GM23338 (cell line): ENCODE measurements around the gene GET4. TPM values are rescaled to one million over a fixed set of nuclear protein-coding genes. Genes with fewer than 3 reads are reported as not detected.

ENCODE experiments used
- ATAC-seq: fragments of 200-7000 bp; cut with Tn5 transposase; 3 replicates; pipeline ENCODE4 v1.9.1; 2020
- DNase-seq: peaks from one replicate; pipeline ENCODE4 v3.0.0-alpha.2; 2015; ENCODE audit warnings: low spot score
- H2AFZ ChIP-seq: fragments of 200-600 bp; sonication (generic); 2 replicates; pipeline ENCODE4 v1.8.0; 2016; ENCODE audit warnings: antibody characterized with exemption, mild to moderate bottlenecking, moderate library complexity
- H3F3A ChIP-seq: fragments of 200-600 bp; sonication (generic); replicated peaks from 2 replicates; pipeline ENCODE4 v1.8.0; 2017; ENCODE audit warnings: antibody characterized with exemption, mixed run types, low read depth
- H3K27ac ChIP-seq: fragments of 200-600 bp; sonication (generic); 2 replicates; pipeline ENCODE4 v1.6.1; 2016; ENCODE audit warnings: low read depth
- H3K27me3 ChIP-seq: fragments of 200-600 bp; sonication (generic); 2 replicates; pipeline ENCODE4 v1.8.0; 2016; ENCODE audit warnings: mild to moderate bottlenecking, mixed run types, moderate library complexity; ENCODE audit not compliant: insufficient read depth
- H3K36me3 ChIP-seq: fragments of 200-600 bp; sonication (generic); 2 replicates; pipeline ENCODE4 v1.8.0; 2016; ENCODE audit warnings: mild to moderate bottlenecking; ENCODE audit not compliant: insufficient read depth
- H3K4me1 ChIP-seq: fragments of 200-600 bp; sonication (generic); 2 replicates; pipeline ENCODE4 v1.8.0; 2016; ENCODE audit warnings: mild to moderate bottlenecking, moderate library complexity; ENCODE audit not compliant: insufficient read depth
- H3K4me2 ChIP-seq: fragments of 200-600 bp; sonication (generic); 2 replicates; pipeline ENCODE4 v1.7.1; 2017; ENCODE audit warnings: mixed run types
- H3K4me3 ChIP-seq: fragments of 200-600 bp; sonication (generic); 2 replicates; pipeline ENCODE4 v1.6.1; 2016; ENCODE audit warnings: mixed run types
- H3K79me2 ChIP-seq: fragments of 200-600 bp; sonication (generic); replicated peaks from 2 replicates; pipeline ENCODE4 v1.8.0; 2017; ENCODE audit warnings: mild to moderate bottlenecking; ENCODE audit not compliant: insufficient read depth
- H3K9me2 ChIP-seq: fragments of 200-600 bp; sonication (generic); 2 replicates; pipeline ENCODE4 v1.8.0; 2017; ENCODE audit not compliant: insufficient read depth
- H4K20me1 ChIP-seq: fragments of 200-600 bp; sonication (generic); replicated peaks from 2 replicates; pipeline ENCODE4 v1.8.0; 2017; ENCODE audit warnings: mild to moderate bottlenecking; ENCODE audit not compliant: insufficient read depth
- H3K27ac Mint-ChIP-seq: 2 replicates; pipeline ENCODE4 v1.8.0; 2020; ENCODE audit warnings: inconsistent platforms, mild to moderate bottlenecking, moderate library complexity, mixed read lengths
- H3K27me3 Mint-ChIP-seq: 3 replicates; pipeline ENCODE4 v1.8.0; 2022; ENCODE audit warnings: low read depth, mild to moderate bottlenecking, moderate library complexity, mixed read lengths, inconsistent platforms; ENCODE audit not compliant: insufficient read depth, poor library complexity
- H3K36me3 Mint-ChIP-seq: 3 replicates; pipeline ENCODE4 v1.8.0; 2021; ENCODE audit warnings: low read depth, mild to moderate bottlenecking, inconsistent platforms, moderate library complexity, mixed read lengths
- H3K4me1 Mint-ChIP-seq: 3 replicates; pipeline ENCODE4 v1.8.0; 2020; ENCODE audit warnings: mild to moderate bottlenecking, inconsistent platforms, mixed read lengths
- H3K4me3 Mint-ChIP-seq: 3 replicates; pipeline ENCODE4 v1.8.0; 2021; ENCODE audit warnings: moderate library complexity, mild to moderate bottlenecking, inconsistent platforms, mixed read lengths
- H3K9me3 Mint-ChIP-seq: 3 replicates; pipeline ENCODE4 v1.8.0; 2020; ENCODE audit warnings: moderate library complexity, mild to moderate bottlenecking, inconsistent platforms, mixed read lengths
- CREB1 ChIP-seq: fragments of 250-450 bp; sonication (Bioruptor Pico); IDR thresholded peaks from 2 replicates; pipeline ENCODE4 v1.5.0; 2020; ENCODE audit warnings: low read depth, mild to moderate bottlenecking, moderate library complexity
- CTCF ChIP-seq, 2 experiments: fragments of 200-600 bp in 1 of 2; sonication (generic) in 1 of 2; conservative IDR thresholded peaks; 2 replicates each; pipeline versions ENCODE4 v1.5.1 to v1.6.1; 2016 to 2017; ENCODE audit warnings: antibody characterized with exemption in 2 of 2, low read depth in 2 of 2, mild to moderate bottlenecking in 2 of 2, moderate library complexity in 1 of 2
- ETS1 ChIP-seq: IDR thresholded peaks from 2 replicates; pipeline ENCODE4 v1.6.1; 2016; ENCODE audit warnings: antibody characterized with exemption
- EZH2 ChIP-seq: fragments of 200-600 bp; sonication (generic); IDR thresholded peaks from one replicate; pipeline ENCODE4 v1.8.0; 2017; ENCODE audit warnings: antibody characterized with exemption, mild to moderate bottlenecking, low read depth; ENCODE audit not compliant: unreplicated experiment
- EZH2phosphoT487 ChIP-seq: fragments of 200-600 bp; sonication (generic); IDR thresholded peaks from one replicate; pipeline ENCODE4 v1.8.1; 2018; ENCODE audit warnings: antibody characterized with exemption; ENCODE audit not compliant: unreplicated experiment
- JUNB ChIP-seq: IDR thresholded peaks from one replicate; pipeline ENCODE4 v1.6.1; 2016; ENCODE audit warnings: antibody characterized with exemption; ENCODE audit not compliant: unreplicated experiment
- NANOG ChIP-seq: IDR thresholded peaks from 2 replicates; pipeline ENCODE4 v1.6.1; 2016; ENCODE audit warnings: antibody characterized with exemption, borderline replicate concordance
- POLR2AphosphoS5 ChIP-seq: IDR thresholded peaks from 2 replicates; pipeline ENCODE4 v1.6.1; 2016; ENCODE audit warnings: antibody characterized with exemption, low read depth
- REST ChIP-seq: IDR thresholded peaks from one replicate; pipeline ENCODE4 v1.6.1; 2018; ENCODE audit warnings: antibody characterized with exemption; ENCODE audit not compliant: unreplicated experiment
- STAT1 ChIP-seq: IDR thresholded peaks from one replicate; pipeline ENCODE4 v1.6.1; 2016; ENCODE audit warnings: antibody characterized with exemption; ENCODE audit not compliant: unreplicated experiment
- ZNF114 ChIP-seq: fragments of 250-450 bp; sonication (Bioruptor Pico); IDR thresholded peaks from 2 replicates; pipeline ENCODE4 v1.5.0; 2020; ENCODE audit warnings: mild to moderate bottlenecking, moderate library complexity
- ZNF331 ChIP-seq: fragments of 250-450 bp; sonication (Bioruptor Pico); IDR thresholded peaks from 2 replicates; pipeline ENCODE4 v1.5.0; 2020; ENCODE audit warnings: low read depth, mild to moderate bottlenecking, moderate library complexity
- ZNF462 ChIP-seq: fragments of 250-450 bp; sonication (Bioruptor Pico); IDR thresholded peaks from 2 replicates; pipeline ENCODE4 v1.5.0; 2020; ENCODE audit warnings: mild to moderate bottlenecking, moderate library complexity
- polyA plus RNA-seq: library from polyadenylated mRNA; unstranded; fragments of >200 nt; fragmentation: Nextera tagmentation; extraction: Ambion mirVana; gene quantifications from 2 replicates; pipeline ENCODE4 v1.2.1, GENCODE V29; 2016
- total RNA-seq: library from RNA; depleted of rRNA; stranded (reverse); fragments of >200 nt; shearing (Covaris generic); gene quantifications from 2 replicates; pipeline ENCODE4 v1.2.3, GENCODE V29; 2014

GET4 gene
- total and polyA plus RNA-seq, 2 experiments from 2014 or later = 48.0 to 79.1 TPM

- Histone ChIP-seq H3F3A (peaks cover 6% of the 10 kb centered on the region; the same call in 1 of the 2 replicates), H3K9me2 (no peaks in the 10 kb centered on the region), H3K79me2 (peaks cover 51% of the 10 kb centered on the region), H3K4me3 (no peak overlapping the region), H3K27ac (no peak overlapping the region), H2AFZ (no peak overlapping the region), H3K4me2 (no peak overlapping the region), H3K4me1 (no peaks in the 10 kb centered on the region), H4K20me1 (peaks cover 5% of the 10 kb centered on the region; the same call in 1 of the 2 replicates), H3K36me3 (peaks cover 31% of the 10 kb centered on the region), H3K27me3 (no peaks in the 10 kb centered on the region)
- Mint-ChIP-seq H3K36me3 (peaks cover 81% of the 10 kb centered on the region), H3K9me3 (peaks cover 7% of the 10 kb centered on the region), H3K27me3 (peaks cover 16% of the 10 kb centered on the region), H3K27ac (no peak overlapping the region), H3K4me3 (no peak overlapping the region), H3K4me1 (no peaks in the 10 kb centered on the region)
- TF ChIP-seq ZNF462 (CRISPR knock-in tag) (no peak), CTCF (conservative IDR thresholded peaks at IDR 0.05; ENCODE audit: low read depth in 2 of 2) (no peak), NANOG (no peak), CREB1 (CRISPR knock-in tag) (no peak), ZNF114 (no peak), STAT1 (no peak), ZNF331 (CRISPR knock-in tag) (no peak), ETS1 (no peak), POLR2AphosphoS5 (no peak), REST (no peak), EZH2phosphoT487 (no peak), JUNB (no peak), EZH2 (no peak)
- no peak for DNase-seq
- ATAC-seq = no peak
Observed at GRCh38 chr7:844043-844442, 32.3 kb upstream of the GET4 start.
